Breast epithelium (tissue), 4 donors: ENCODE measurements around the gene MPC2. TPM values are rescaled to one million over a fixed set of nuclear protein-coding genes. Genes with fewer than 3 reads are reported as not detected.

Experiments
- DNase-seq, 2 donors: peaks; one replicate each; pipeline ENCODE4 v3.0.0-alpha.2; 2019; ENCODE audit warnings: low spot score in 2 of 2
- H3K27ac ChIP-seq, 2 donors: fragments of 200-600 bp; sonication (generic) in 1 of 2; one replicate each; pipeline ENCODE4 v1.5.1; 2016 to 2019; ENCODE audit warnings: mild to moderate bottlenecking in 1 of 2
- H3K27me3 ChIP-seq, 2 donors: fragments of 200-600 bp; sonication (generic) in 1 of 2; one replicate each; pipeline versions ENCODE4 v1.5.1 to v1.6.0; 2017 to 2019; ENCODE audit warnings: control low read depth in 1 of 2, mild to moderate bottlenecking in 1 of 2
- H3K36me3 ChIP-seq: fragments of 200-600 bp; one replicate; pipeline ENCODE4 v1.5.1; 2019
- H3K4me1 ChIP-seq, 2 donors: fragments of 200-600 bp; sonication (generic); one replicate each; pipeline ENCODE4 v1.5.1; 2016 to 2019; ENCODE audit warnings: control low read depth in 1 of 2
- H3K4me3 ChIP-seq, 3 donors: fragments of 200-600 bp; sonication (generic); 1 replicate in 2 of 3; 2 replicates in 1 of 3; pipeline ENCODE4 v1.5.1; 2016 to 2019; ENCODE audit warnings: mild to moderate bottlenecking in 3 of 3, moderate library complexity in 2 of 3
- H3K9me3 ChIP-seq, 2 donors: fragments of 200-600 bp; sonication (generic) in 1 of 2; one replicate each; pipeline ENCODE4 v1.5.1; 2016 to 2019; ENCODE audit warnings: control low read depth in 1 of 2
- CTCF ChIP-seq, 3 donors: fragments of 450-650 bp; IDR thresholded peaks; one replicate each; pipeline ENCODE4 v1.5.1; 2016 to 2017; ENCODE audit warnings: antibody characterized with exemption in 3 of 3, mild to moderate bottlenecking in 3 of 3, moderate library complexity in 3 of 3
- POLR2A ChIP-seq: fragments of 450-650 bp; IDR thresholded peaks from one replicate; pipeline ENCODE4 v1.6.1; 2016; ENCODE audit warnings: antibody characterized with exemption, mild to moderate bottlenecking, moderate library complexity
- POLR2AphosphoS5 ChIP-seq, 3 donors: sonication (generic); formaldehyde crosslinking; IDR thresholded peaks; one replicate each; pipeline ENCODE4 v1.6.1; 2017; ENCODE audit warnings: antibody characterized with exemption in 3 of 3
- intact Hi-C: fragments of 100-400 bp; cut with DNase I; formaldehyde crosslinking; loops from one replicate; pipeline ENCODE4 v1.15.1; 2023; ENCODE audit warnings: low total_unique reads
- total RNA-seq, 3 donors: library from RNA; depleted of rRNA; stranded (reverse); fragments of >200 nt; gene quantifications; one replicate each; pipeline ENCODE4 v1.1.0, GENCODE V29; 2016

MPC2 gene
- total RNA-seq, 3 donors from 2014 or later, result 28.8 to 37.0 (median 29.8) TPM

DNA sequence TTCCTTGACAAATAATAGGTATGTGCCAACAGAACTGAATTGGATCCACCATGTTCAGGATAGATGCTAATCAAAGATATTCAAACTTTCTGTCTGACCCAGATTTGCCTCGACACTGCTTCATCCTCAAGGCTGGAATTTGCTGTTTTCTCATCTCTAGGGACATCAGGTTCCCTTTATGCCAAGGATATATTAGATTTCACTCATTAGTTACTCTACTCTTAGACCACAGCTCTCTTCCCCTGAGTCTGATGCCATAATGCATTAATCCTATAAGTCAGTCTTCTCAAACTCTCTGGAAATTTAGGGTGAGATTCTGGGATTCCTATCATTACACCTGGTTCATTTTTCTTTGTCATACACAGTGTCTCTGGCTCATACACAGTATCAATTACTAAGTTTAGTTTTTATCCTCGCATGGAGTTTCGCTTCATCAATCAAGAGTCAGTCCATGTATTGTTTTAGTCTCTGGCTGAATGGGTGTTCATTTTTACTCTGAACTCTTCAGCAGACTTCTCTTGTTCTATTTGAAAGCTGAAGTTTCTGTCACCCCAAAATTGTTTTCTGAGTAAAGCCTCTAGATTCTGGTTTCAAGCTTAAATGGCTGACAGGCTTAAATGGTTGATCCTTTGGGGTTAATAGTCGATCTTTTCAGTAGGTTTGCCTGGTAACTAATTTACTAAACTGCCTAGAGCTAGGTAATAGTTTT lies 9.7 kb downstream of the MPC2 start:
- Histone ChIP-seq H3K9me3 (no peaks in the 10 kb centered on the region), H3K4me3 (no peak overlapping the region), H3K27me3 (no peaks in the 10 kb centered on the region), H3K36me3 (no peaks in the 10 kb centered on the region), H3K4me1 (no peaks in the 10 kb centered on the region), H3K27ac (no peak overlapping the region)
- intact Hi-C loops, result no loop called here
- no peak for TF ChIP-seq CTCF (IDR thresholded peaks at IDR 0.05)
- TF ChIP-seq POLR2A, result no peak
- TF ChIP-seq POLR2AphosphoS5 (IDR thresholded peaks at IDR 0.05), result no peak
- no peak for DNase-seq

- H3K4me1 ChIP-seq, result no peaks in the 10 kb centered on the region
- H3K27ac ChIP-seq, result no peak overlapping the region
- DNase-seq, result no peak
- H3K36me3 ChIP-seq, result no peaks in the 10 kb centered on the region
- TF ChIP-seq POLR2AphosphoS5 (IDR thresholded peaks at IDR 0.05) (no peak), CTCF (IDR thresholded peaks at IDR 0.05) (no peak), POLR2A (no peak)
- no peak overlapping the region for H3K4me3 ChIP-seq
- H3K27me3 ChIP-seq, result no peaks in the 10 kb centered on the region
- intact Hi-C loops, result no loop called here
- no peaks in the 10 kb centered on the region for H3K9me3 ChIP-seq
These were observed 10.3 kb downstream of the MPC2 start for GRCh38 chr1:167926486-167926997.

DNA sequence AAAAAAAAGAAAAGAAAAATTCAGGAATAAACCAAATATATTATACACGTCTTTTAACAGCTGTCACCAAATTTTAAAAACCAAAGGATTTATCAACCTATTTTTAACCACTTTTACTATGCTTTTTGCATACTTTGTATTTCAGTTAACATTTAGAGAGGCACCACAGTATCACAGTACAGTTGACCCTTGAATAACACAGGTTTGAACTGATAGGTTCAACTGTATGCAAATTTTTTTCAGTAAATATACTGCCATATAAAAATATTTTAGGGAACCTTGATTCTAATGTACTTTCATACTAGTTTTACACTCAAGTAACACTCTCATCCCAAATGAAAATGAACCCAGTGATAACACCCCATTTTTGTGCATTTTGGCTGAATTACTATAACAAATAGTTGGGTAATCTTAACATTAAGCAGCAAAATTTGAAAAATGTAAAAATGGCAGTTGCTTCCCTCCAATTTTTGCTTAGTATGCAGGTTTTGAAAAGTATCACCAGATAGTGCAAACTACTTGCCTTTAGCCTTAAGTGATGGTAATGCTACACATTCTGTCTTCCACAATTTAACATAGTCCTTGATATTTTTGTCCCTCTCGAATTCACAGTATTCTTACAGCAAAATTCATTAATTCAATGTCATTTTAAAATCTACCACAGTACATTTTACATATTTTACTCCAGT lies 12.2 kb downstream of the MPC2 start:
- H3K9me3 ChIP-seq, result no peaks in the 10 kb centered on the region

GRCh38 chr1:167924102-167924501 lies 12.8 kb downstream of the MPC2 start:
- no peaks in the 10 kb centered on the region for H3K36me3 ChIP-seq
- DNase-seq, result no peak
- no peaks in the 10 kb centered on the region for H3K4me1 ChIP-seq
- TF ChIP-seq POLR2A (no peak), POLR2AphosphoS5 (IDR thresholded peaks at IDR 0.05) (no peak), CTCF (IDR thresholded peaks at IDR 0.05) (no peak)
- no peaks in the 10 kb centered on the region for H3K9me3 ChIP-seq
- no peaks in the 10 kb centered on the region for H3K27me3 ChIP-seq
- no peak overlapping the region for H3K4me3 ChIP-seq
- intact Hi-C loops, result no loop called here
- no peak overlapping the region for H3K27ac ChIP-seq

More for the DNA sequence above, 12.2 kb downstream of the MPC2 start:
- Histone ChIP-seq H3K4me1 (no peaks in the 10 kb centered on the region), H3K27ac (no peak overlapping the region), H3K27me3 (no peaks in the 10 kb centered on the region), H3K4me3 (no peak overlapping the region), H3K36me3 (no peaks in the 10 kb centered on the region)
- TF ChIP-seq CTCF (IDR thresholded peaks at IDR 0.05), result no peak
- TF ChIP-seq POLR2AphosphoS5 (IDR thresholded peaks at IDR 0.05), result no peak
- no peak for TF ChIP-seq POLR2A
- intact Hi-C loops, result no loop called here
- DNase-seq, result no peak
